Brain pericyte (primary cell): ENCODE measurements around the gene CPXM1.

Source experiments
- DNase-seq: peaks from one replicate; pipeline ENCODE4 v3.0.0-alpha.2; 2012; ENCODE audit warnings: low read depth, low spot score

CPXM1 gene

GRCh38 chr20:2748551-2749342 is 51.7 kb downstream of the CPXM1 start:
- no peak for DNase-seq

- no peak for DNase-seq
These were observed 52.7 kb downstream of the CPXM1 start for GRCh38 chr20:2747676-2748235.

GRCh38 chr20:2746636-2747265 is 53.7 kb downstream of the CPXM1 start:
- no peak for DNase-seq

DNA sequence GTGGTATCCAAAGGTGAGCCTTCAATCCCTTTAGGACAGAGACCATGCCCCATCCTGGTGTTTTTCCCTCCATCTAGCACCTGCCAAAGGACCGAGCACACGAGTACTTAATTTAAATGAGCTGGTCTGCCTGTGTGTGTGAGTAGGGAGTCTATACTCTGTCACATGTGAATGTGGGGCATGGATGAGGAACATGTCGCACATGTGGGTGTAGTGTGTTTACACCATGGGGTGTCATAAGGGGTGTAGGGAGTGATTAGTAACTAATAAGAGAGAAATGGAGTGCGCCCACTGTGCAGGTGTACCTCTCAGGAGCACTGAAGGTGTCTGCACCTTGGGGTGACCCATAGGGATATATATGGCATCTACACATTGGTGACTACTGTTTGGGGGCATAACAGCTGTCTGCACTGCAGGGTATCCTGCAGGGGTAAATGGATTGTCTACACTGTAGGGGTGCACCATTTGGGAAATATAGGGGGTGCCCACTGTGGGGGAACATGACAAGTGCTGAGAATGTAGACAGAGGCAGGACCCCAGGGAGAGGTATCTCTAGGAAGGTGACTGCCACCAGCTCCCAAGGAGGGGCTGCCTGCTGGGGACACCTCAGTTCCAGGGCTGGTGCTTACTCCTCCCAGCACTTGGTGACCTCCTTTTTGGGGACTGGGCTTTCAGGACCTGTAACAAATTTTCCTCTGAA is 54.3 kb downstream of the CPXM1 start:
- no peak for DNase-seq

GRCh38 chr20:2745060-2745910 is 55.1 kb downstream of the CPXM1 start:
- no peak for DNase-seq
